ENCODE data around the gene SMAD7. TPM values are rescaled to one million over a fixed set of nuclear protein-coding genes. Genes with fewer than 3 reads are reported as not detected.
A peak's percentile ranks its signal among the peaks of the same experiment; 100 is the strongest.

SMAD7 gene
- total RNA-seq, 1 donor from 2014 or later: 13.8 TPM

DNA sequence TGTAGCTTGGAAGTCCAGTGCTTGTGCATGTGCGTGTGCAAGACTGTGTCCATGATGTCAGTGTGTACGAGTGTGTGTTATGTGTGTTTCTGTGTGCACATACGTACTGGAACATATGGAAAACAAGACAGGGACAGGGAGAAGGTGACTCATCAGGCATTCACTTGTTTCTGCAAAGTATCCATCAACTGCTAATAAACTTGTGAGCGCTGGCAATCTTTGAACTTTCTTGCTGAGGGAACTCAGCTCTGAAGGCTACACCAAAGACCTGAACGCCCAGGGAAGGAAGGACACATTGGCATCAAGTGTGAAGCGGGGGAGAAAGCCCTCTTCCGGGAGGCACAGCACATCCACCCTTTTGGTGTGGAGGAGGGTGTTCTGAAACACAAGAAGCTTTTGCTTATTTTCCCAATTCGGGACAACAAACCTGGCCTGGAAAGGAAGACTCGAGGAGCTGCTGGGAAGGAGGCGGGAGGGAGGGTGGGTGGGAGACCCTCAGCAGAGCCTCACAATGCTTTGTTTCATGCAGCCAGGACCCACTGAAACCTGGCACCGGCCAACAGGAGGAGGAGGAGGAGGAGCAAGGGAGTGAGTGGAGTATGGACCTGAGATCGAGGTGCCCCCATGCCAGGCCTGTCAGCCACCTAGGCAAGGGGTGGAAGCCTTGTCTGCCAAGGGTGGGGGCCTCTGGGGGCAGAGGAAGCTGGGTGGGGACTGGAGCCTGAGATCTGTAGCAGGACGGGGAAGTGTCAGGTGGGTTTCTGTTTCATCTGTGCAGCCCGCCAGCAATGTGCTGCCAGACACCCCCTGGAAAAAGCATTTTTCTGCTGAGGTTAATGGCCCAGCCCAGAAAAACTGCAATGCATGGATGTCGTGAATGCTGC, 26.8 kb downstream of the SMAD7 start:
- no peak for ATAC-seq
- no peak for DNase-seq
- intact Hi-C loops (cut with micrococcal nuclease): no loop called here

DNA sequence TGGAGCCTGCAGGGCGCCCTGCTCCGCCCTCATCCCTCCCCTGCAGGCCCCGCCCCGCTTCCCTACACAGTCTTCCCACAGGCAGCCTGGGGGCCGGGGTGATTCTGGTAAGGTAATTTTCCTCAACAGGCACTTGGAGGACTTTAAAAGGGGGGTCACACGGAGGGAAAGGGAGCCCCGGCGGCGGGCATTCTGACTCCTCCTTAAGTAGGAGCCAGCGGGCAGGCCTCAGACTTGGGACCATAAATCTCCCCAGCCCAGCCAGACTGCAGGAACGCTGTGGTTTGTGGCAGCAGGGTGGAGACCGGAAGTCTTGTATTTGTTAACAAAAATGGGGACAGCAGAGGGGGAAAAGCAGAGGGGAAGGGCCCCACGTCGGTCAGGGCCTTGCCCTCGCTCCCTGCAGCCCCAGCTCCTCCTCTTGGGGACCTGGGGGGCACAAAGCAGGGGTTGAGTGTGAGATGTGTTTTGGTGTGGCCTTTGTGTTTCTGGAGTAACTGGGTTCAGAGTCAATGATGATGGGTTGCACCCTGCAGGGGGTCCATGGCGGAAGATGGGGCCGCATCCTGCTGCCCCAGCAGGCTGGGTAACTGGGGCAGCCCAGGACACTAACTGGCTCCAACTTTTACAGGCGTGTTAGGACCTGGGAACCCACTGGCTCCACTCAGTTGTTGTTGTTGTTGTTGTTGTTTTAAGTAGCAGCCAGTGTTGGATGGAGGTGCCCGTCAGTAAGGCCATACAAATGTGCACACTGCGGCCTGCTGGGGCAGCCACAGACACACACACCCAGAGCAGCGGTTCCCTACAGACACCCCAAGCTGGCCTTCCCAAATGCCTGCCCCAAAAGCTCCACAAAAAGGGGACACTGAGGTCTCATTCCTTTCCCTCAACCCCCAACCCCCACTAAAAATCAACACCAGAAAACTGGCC, 27.7 kb downstream of the SMAD7 start:
- ATAC-seq (peak; percentile 78), DNase-seq (peak; percentile 79)
- intact Hi-C loops (cut with micrococcal nuclease): no loop called here

DNA sequence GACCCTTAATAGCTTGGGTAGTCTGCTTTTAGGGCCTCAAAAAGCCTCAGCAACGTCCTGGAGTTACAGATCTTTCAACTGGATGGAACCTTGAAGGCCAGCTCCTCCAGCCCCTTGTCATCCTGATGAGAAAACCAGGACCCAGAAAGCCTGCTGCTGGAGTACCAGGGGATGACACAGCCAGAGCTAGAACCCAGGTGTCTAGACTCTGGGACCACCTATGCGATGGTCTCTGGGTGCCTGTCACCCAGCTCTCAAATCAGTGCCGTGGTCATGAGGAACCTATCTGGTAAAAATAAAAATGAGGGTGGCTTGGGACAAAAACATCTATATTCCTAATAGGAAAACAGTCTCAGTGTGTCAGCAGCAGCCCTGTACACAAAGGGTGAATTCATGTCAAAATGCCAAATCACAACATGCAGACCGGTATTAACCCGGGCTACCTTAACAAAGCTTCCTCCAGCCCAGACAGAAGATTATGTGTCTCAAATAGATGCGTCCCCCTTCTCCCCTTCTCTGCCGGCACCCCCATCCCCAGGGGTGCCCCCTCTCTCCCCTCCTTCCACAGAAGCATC, 28.5 kb downstream of the SMAD7 start:
- ATAC-seq: no peak
- no peak for DNase-seq
- intact Hi-C loops (cut with micrococcal nuclease): no loop called here

DNA sequence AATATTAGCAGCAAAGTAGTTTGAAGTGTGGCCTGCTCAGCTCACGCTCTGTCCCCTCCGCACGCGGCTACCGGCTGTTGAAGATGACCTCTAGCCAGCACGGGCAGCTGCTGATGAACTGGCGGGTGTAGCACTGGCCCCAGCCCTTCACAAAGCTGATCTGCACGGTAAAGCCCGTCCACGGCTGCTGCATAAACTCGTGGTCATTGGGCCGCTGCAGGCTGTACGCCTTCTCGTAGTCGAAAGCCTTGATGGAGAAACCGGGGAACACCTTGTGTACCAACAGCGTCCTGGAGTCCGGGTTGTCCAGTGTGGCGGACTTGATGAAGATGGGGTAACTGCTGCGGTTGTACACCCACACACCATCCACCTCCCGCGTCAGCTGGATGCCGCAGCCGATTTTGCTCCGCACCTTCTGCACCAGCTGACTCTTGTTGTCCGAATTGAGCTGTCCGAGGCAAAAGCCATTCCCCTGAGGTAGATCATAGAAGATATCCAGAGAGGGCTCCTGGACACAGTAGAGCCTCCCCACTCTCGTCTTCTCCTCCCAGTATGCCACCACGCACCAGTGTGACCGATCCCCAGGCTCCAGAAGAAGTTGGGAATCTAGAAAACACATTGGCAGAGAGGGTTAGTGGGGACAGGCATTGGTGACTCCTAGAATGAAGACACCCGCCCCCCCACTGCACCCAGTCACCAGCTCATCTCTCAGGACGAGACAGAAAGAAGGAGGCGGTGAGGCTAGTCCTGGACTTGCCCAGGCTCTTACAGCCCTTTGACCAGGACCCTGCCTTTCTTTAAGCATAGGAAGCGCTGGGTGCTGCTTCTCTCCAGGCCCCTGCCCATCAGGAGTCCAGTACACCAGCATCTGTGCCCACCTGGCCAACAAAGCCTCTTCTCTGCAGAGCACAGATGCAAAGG, 29.2 kb downstream of the SMAD7 start:
- intact Hi-C loops (cut with micrococcal nuclease): no loop called here
- DNase-seq (no peak), ATAC-seq (no peak)

DNA sequence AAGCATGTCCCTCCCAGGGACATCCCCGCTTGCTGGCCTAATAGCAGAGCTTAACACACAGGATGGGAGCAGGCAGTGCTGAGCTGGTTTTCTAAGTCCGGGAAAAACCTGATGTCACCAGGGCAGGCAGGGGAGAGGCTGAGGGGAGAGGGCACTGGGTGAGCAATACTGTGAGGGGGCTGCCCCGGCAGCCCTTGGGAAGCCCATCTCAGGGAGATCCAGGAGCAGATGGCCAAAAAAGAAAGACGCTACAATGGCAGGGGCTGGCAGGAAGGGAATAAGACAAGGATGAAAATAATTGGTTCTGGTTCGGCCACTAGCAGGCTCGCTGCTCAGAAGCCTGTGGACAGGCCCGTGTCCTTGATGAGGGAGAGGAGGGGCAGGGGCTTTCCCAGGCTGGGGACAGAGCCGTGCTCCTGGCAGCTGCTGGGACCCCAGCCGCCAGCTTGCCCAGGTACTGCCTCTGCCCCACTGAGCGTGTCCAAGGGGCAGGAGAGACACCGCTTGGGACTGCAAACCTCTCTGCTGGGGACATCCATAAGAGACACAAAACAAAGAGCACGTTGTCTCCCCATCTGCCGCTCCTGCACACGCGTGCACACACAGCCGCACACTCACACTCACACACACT, 30.2 kb downstream of the SMAD7 start:
- DNase-seq (no peak), ATAC-seq (no peak)
- intact Hi-C loops (cut with micrococcal nuclease): no loop called here

DNA sequence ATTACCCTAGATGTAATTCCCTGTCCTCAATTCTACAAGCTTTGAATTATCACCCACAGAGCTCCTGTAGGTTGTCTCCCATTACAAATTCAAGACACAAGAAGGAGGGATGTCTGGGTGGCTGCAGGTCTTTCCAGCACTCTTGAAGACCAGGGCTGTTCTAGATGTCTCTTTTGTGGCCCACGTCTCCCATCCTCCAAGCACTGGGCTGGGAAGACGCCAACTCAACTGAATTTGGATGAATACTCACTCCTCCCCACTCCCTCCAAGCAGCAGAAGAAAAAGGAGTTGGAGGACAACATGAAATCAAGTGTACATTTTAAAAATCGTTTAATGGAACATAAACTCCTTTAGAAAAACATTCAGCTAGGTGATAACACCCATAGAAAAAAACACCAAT, 31.2 kb downstream of the SMAD7 start:
- intact Hi-C loops (cut with micrococcal nuclease): no loop called here
- DNase-seq (no peak), ATAC-seq (no peak)

DNA sequence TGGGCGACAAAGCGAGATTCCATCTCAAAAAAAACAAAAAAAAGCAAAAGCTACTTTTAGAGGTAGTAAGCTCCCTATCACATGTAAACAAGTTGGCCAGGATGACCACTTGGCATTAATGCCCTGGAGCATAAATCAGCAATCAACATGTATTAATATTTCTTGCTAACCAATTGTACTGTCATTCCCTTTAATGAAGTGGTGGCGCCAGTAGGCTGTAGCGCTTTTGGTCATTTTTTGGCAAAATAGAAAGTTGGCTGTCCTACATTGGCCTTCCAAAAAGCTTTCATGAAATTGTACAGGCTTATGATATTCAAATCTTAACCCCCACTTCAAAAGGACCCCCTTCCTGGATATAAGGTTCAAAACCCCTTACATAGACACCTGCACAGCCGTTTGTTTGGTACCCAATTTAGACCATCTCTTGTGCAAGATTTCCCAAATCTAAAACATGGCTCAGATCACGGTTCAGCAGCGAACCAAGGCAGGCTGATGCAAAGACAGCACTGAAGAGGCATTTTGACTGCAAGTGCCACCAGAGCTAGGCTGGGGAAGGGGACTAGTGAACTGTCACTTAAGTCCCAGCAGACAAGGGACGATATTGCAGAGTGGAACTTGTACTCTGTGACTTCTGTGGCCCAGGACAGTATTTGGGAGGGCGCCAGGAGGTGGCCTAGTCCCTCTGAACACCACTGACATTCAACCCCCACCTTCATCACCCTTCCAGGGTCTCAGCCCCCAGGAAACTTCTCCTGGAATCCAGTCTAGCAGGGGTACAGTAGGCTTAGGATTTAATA, 31.9 kb downstream of the SMAD7 start:
- ATAC-seq (no peak), DNase-seq (no peak)
- intact Hi-C loops (cut with micrococcal nuclease): no loop called here

DNA sequence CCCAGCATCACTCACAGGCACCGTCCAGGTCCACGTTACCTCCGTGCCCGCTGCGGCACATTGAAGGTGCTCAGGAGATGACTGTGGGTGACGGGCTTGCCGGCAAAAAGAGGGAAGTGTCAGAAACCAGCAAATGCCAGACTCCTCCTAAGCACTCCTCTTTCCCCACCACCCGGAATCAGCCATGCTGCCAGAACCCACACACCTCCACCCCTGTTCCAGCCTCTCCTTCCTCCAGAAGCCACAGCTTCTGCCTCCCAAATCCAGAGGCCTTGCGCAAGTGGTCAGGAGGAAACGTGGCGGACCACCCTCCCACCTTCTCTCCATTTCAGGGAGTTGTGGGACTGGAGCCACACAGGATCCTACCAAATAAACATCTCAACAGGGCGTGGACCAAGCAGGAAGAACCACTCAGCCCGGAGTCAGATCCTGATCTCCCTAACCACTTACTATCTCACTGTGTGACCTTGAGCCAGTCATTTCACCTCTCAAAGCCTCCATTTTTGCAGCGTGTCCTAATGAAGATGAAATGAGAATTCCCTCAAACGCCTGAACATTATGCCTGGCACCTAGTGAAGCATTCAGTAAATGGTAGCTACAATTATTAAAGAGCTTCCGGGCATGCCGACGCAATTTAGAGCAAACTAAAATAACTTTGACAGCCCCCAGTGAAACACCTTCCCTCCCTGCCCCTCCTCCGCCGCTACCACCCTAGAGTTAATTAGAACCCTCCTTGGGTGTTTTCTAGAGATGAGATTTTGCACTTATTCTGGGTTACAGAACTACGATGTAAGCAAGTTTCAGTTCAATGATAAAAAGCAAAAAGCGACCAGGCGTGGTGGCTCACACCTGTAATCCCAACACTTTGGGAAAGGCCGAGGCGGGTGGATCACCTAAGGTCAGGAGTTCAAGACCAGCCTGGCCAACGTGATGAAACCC, 32.9 kb downstream of the SMAD7 start:
- intact Hi-C loops (cut with micrococcal nuclease): no loop called here
- ATAC-seq: no peak
- DNase-seq: no peak

DNA sequence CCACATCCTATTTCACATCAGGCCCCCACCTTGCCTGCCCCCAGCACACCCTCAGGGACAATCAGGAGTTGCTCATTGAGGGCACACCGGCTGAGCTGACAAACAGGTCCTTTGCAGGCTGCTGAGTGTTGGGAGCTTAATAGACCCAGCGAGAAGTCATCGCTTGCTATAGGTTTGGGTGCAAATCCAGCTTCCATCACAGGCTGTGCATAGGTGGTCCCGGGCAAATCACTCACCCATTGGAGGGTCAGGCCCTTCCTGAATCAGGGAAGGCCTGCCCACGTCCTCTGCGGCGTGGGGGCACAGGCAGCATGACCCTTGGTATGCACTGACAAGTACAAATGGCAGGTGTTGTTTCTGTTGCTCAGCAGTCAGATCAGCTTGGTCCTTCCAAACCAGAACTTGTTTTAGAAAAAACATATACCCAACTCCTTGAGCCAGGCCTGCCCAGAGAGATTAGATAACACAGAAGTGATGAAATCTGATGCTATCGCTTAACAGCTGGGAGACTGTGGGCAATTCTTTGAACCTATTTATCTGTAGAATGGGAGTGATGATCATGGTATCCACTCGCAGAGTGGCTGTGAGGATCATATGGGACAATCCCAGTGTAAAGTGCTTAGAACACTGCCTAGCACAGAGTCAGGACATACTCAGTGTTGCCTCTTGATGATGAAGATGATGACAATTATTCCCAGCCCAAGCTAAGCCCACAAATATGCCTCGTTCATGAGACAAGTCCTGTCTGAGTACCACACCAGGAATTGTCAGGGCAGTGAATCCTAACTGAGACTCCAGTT, 34.9 kb downstream of the SMAD7 start:
- ATAC-seq: no peak

DNA sequence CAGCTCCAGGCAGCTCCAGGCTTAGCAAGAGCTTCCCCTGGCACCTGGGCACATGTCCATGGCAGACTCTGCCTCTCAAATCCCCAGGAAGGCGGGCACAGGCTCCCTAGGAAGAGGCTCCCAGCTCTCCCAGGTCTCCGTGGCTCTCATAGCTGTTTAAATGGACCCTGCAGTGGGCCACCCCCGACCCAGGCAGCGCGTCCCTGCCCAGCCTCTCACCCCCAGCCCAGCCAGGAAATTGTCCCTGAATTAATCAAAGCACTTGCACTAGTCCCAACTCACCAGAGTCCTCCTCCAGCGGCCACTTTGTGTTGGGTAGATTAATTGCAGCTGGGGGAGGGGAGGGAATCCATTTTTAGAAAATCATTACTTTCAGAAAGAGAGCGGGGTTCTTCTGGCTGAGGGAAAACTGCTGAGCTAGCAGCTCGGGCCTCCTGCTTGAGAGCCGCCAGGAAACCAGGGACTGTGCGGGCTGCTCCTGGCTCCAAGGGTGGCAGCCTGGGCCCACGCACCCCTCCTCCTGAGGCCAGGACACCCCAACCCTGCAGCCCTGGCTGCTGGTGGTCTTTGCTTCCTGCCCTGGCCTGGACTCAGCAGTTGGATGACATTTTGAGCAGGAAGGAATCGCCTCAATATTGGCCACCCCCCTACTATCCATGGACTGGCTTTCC, 36.0 kb downstream of the SMAD7 start:
- ATAC-seq (no peak), DNase-seq (no peak)
- intact Hi-C loops (cut with micrococcal nuclease): no loop called here

More for the DNA sequence above, 34.9 kb downstream of the SMAD7 start:
- intact Hi-C loops (cut with micrococcal nuclease): no loop called here
- no peak for DNase-seq

DNA sequence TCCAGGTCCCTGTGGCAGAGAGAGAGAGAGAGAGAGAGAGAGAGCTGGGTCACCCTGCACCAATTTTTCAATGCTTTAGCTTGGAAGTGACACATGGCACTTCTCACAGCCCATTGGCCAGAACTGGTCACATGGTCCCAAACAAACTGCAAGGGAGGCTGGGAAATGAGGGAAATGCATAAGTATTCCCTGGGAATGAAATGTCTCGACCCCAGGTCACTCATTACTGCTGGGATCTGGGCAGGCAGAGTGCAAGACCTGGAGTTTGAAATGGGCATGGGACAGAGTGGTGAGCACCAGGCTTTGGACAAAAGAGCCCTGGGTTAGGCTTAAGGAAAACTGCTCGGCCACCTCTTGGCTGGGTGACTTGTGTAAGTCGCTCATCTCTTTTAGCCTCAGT, 37.0 kb downstream of the SMAD7 start:
- no peak for ATAC-seq
- intact Hi-C loops (cut with micrococcal nuclease): no loop called here
- DNase-seq: no peak

DNA sequence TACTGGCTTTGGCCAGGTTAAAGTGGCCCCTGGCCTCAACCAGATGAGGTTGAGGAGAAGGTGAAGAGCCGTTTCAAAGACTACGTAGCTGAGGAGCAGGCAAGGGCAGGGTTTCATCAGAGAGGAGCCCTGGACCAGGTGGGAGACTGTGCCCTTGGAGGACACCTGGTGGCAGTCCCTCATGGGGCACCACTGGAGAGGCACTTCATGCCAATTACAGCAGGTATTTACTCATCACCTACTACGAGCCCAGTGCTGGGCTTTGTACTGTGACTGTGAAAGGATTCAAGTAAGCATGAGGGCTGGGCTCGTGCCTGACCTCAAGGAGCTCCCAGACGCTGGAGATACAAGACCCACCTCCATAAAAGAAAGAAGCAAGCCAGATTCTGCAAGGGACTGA, 37.6 kb downstream of the SMAD7 start:
- DNase-seq: no peak
- peak; percentile 25 for ATAC-seq
- intact Hi-C loops (cut with micrococcal nuclease): no loop called here

DNA sequence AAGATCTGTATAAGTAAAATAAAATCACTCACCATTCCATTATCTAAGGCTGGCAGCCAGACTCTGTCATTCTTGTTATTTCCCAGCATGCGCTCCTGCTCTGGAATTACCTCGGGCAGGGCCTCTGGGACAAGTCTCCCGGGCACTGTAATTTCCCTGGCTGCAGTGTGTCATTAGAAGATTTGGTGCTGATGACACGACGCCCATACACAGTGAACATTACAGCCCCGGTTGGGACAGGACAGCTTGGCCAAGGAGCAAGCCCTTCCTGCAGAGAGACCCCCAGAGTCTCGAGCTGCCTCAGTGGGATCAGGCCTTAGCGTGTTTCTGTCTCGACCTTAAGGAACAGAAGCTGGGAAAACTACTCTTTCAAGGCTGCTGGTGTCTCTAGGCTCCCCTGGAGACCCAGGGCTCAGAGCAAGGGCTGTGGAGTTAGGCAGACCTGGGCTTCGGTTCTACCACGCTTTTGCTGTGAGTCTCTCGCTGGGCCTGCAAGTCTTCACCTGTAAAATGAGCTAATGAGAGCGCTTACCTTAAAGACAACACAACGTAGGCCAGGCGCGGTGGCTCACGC, 39.7 kb downstream of the SMAD7 start:
- ATAC-seq (no peak), DNase-seq (no peak)
- intact Hi-C loops (cut with micrococcal nuclease): no loop called here

DNA sequence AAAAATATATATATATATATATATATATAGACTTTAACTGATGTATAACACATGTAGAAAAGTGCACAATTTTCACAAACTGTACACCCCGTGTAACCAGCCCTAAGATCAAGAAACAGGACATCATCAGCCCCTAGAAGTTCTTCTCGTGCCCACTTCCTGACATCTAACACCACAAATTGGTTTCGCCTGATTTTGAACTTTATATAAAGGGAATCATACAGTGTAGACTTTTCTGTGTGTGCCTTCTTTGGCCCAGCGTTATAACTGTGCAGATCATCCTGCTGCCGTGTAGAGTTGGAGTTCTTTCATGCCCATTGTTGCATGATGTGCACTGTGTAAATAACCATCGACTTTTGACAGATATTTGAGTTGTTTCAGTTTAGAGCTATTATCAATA, 41.0 kb downstream of the SMAD7 start:
- ATAC-seq (no peak), DNase-seq (no peak)
- intact Hi-C loops (cut with micrococcal nuclease): no loop called here

DNA sequence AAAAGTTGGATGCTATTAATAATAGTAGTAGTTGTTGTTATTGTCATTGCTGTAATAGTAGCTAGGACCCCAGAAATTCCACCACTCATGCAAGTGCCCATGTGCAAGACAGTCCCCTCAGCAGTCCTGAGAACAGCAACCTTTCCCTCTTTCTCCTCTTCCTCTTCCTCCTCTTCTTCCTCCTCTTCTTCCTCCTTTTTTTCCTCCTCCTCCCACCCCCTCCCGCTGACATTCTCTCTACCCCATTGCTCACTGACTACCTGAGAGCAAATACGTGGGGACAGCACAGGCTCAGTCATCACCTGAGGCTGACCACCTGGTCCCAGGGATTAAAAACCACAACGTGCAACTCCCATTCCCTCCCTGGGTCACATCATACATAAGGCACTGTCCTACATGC, 41.8 kb downstream of the SMAD7 start:
- DNase-seq: no peak
- no peak for ATAC-seq
- intact Hi-C loops (cut with micrococcal nuclease): no loop called here

Measured in left ventricle myocardium superior (tissue), 1 donor.